H1 (cell line): ENCODE data around the gene CPLX1. TPM values are rescaled to one million over a fixed set of nuclear protein-coding genes. Genes with fewer than 3 reads are reported as not detected.

Experiments used
- polyA plus RNA-seq, 7 experiments: library from polyadenylated mRNA; depleted of rRNA in 3 of 7; stranded (reverse) in 5 of 7; unstranded in 2 of 7; fragments of >200 nt in 5 of 7; fragments of 200-250 nt in 2 of 7; gene quantifications; 1 replicate in 5 of 7; 2 replicates in 1 of 7; 4 replicates in 1 of 7; pipeline versions ENCODE4 v1.2.1 to v1.2.3, GENCODE V29; 2011 to 2013; ENCODE audit warnings: missing spikeins in 2 of 7, mixed read lengths in 2 of 7
- total RNA-seq: library from RNA; stranded (reverse); fragmentation: NEBNext Ultra II Directional; extraction: Animal tissue kit (Norgen Biotek cat#: 25700); gene quantifications from 2 replicates; pipeline ENCODE4 v1.2.1, GENCODE V29; 2021
- TF ChIP-seq, protein P1 (sequence below): IDR thresholded peaks from 2 replicates; pipeline ENCODE4 v1.6.1; 2012; ENCODE audit warnings: inconsistent platforms

The CPLX1 gene
- total and polyA plus RNA-seq, 2 of the 8 experiments (the other 6 are each of a cell fraction or from before 2014, with no cell fraction given): 0.32 to 0.56 TPM

DNA sequence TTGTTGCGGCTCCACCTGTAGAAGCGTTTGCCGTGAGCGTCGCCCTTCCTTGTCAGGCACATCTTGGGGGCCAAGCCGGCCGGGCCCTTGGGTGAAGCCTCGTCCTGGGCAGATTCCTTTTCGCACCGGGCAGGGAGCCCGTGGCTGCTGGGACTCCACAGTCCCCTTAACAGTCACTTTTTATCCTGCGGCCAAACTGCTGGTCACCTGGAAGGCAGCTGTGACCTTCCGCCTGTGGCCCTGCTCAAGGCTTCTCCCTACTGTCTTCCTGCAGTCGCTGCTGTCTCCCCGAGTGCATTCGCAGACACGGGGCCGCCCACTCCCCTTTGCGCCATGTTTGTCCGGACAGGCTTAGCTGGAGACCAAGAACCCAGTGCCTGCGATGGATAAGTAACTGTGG lies 65.3 kb downstream of the CPLX1 start (continued):
- TF ChIP-seq, protein P1, sequence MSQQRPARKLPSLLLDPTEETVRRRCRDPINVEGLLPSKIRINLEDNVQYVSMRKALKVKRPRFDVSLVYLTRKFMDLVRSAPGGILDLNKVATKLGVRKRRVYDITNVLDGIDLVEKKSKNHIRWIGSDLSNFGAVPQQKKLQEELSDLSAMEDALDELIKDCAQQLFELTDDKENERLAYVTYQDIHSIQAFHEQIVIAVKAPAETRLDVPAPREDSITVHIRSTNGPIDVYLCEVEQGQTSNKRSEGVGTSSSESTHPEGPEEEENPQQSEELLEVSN: no peak
